ENCODE data around the gene OR5A2.

DNA sequence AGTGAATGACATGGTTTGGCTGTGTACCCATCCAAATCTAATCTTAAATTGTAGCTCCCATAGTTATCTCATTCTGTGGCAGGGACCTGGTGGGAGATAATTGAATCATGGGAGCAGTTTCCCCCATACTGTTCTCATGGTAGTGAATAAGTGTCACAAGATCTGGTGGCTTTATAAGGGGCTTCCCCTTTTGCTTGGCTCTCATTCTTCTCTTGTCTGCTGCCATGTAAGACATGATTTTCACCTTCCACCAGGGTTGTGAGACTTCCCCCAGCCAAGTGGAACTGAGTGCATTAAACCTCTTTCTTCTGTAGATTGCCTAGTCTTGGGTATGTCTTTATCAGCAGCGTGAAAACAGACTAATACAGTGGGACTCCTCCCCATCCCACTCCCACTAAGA, 11.1 kb downstream of the OR5A2 start:
- TF ChIP-seq, protein P1, sequence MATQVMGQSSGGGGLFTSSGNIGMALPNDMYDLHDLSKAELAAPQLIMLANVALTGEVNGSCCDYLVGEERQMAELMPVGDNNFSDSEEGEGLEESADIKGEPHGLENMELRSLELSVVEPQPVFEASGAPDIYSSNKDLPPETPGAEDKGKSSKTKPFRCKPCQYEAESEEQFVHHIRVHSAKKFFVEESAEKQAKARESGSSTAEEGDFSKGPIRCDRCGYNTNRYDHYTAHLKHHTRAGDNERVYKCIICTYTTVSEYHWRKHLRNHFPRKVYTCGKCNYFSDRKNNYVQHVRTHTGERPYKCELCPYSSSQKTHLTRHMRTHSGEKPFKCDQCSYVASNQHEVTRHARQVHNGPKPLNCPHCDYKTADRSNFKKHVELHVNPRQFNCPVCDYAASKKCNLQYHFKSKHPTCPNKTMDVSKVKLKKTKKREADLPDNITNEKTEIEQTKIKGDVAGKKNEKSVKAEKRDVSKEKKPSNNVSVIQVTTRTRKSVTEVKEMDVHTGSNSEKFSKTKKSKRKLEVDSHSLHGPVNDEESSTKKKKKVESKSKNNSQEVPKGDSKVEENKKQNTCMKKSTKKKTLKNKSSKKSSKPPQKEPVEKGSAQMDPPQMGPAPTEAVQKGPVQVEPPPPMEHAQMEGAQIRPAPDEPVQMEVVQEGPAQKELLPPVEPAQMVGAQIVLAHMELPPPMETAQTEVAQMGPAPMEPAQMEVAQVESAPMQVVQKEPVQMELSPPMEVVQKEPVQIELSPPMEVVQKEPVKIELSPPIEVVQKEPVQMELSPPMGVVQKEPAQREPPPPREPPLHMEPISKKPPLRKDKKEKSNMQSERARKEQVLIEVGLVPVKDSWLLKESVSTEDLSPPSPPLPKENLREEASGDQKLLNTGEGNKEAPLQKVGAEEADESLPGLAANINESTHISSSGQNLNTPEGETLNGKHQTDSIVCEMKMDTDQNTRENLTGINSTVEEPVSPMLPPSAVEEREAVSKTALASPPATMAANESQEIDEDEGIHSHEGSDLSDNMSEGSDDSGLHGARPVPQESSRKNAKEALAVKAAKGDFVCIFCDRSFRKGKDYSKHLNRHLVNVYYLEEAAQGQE (IDR thresholded peaks at IDR 0.05; ENCODE audit: unreplicated experiment) = no peak
- TF ChIP-seq, protein P2, sequence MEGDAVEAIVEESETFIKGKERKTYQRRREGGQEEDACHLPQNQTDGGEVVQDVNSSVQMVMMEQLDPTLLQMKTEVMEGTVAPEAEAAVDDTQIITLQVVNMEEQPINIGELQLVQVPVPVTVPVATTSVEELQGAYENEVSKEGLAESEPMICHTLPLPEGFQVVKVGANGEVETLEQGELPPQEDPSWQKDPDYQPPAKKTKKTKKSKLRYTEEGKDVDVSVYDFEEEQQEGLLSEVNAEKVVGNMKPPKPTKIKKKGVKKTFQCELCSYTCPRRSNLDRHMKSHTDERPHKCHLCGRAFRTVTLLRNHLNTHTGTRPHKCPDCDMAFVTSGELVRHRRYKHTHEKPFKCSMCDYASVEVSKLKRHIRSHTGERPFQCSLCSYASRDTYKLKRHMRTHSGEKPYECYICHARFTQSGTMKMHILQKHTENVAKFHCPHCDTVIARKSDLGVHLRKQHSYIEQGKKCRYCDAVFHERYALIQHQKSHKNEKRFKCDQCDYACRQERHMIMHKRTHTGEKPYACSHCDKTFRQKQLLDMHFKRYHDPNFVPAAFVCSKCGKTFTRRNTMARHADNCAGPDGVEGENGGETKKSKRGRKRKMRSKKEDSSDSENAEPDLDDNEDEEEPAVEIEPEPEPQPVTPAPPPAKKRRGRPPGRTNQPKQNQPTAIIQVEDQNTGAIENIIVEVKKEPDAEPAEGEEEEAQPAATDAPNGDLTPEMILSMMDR (conservative IDR thresholded peaks at IDR 0.05; ENCODE audit: low read depth in 2 of 2) = no peak
- TF ChIP-seq CREB1 (CRISPR knock-in tag; IDR thresholded peaks at IDR 0.05; ENCODE audit: low read depth) (no peak), EZH2phosphoT487 (IDR thresholded peaks at IDR 0.05; ENCODE audit: unreplicated experiment) (no peak), NANOG (IDR thresholded peaks at IDR 0.05; ENCODE audit: borderline replicate concordance) (no peak), EZH2 (IDR thresholded peaks at IDR 0.05; ENCODE audit: low read depth, unreplicated experiment) (no peak), POLR2AphosphoS5 (IDR thresholded peaks at IDR 0.05; ENCODE audit: low read depth) (no peak), ZNF331 (CRISPR knock-in tag; IDR thresholded peaks at IDR 0.05; ENCODE audit: low read depth) (no peak), JUNB (IDR thresholded peaks at IDR 0.05; ENCODE audit: unreplicated experiment) (no peak)
- TF ChIP-seq, protein P3, sequence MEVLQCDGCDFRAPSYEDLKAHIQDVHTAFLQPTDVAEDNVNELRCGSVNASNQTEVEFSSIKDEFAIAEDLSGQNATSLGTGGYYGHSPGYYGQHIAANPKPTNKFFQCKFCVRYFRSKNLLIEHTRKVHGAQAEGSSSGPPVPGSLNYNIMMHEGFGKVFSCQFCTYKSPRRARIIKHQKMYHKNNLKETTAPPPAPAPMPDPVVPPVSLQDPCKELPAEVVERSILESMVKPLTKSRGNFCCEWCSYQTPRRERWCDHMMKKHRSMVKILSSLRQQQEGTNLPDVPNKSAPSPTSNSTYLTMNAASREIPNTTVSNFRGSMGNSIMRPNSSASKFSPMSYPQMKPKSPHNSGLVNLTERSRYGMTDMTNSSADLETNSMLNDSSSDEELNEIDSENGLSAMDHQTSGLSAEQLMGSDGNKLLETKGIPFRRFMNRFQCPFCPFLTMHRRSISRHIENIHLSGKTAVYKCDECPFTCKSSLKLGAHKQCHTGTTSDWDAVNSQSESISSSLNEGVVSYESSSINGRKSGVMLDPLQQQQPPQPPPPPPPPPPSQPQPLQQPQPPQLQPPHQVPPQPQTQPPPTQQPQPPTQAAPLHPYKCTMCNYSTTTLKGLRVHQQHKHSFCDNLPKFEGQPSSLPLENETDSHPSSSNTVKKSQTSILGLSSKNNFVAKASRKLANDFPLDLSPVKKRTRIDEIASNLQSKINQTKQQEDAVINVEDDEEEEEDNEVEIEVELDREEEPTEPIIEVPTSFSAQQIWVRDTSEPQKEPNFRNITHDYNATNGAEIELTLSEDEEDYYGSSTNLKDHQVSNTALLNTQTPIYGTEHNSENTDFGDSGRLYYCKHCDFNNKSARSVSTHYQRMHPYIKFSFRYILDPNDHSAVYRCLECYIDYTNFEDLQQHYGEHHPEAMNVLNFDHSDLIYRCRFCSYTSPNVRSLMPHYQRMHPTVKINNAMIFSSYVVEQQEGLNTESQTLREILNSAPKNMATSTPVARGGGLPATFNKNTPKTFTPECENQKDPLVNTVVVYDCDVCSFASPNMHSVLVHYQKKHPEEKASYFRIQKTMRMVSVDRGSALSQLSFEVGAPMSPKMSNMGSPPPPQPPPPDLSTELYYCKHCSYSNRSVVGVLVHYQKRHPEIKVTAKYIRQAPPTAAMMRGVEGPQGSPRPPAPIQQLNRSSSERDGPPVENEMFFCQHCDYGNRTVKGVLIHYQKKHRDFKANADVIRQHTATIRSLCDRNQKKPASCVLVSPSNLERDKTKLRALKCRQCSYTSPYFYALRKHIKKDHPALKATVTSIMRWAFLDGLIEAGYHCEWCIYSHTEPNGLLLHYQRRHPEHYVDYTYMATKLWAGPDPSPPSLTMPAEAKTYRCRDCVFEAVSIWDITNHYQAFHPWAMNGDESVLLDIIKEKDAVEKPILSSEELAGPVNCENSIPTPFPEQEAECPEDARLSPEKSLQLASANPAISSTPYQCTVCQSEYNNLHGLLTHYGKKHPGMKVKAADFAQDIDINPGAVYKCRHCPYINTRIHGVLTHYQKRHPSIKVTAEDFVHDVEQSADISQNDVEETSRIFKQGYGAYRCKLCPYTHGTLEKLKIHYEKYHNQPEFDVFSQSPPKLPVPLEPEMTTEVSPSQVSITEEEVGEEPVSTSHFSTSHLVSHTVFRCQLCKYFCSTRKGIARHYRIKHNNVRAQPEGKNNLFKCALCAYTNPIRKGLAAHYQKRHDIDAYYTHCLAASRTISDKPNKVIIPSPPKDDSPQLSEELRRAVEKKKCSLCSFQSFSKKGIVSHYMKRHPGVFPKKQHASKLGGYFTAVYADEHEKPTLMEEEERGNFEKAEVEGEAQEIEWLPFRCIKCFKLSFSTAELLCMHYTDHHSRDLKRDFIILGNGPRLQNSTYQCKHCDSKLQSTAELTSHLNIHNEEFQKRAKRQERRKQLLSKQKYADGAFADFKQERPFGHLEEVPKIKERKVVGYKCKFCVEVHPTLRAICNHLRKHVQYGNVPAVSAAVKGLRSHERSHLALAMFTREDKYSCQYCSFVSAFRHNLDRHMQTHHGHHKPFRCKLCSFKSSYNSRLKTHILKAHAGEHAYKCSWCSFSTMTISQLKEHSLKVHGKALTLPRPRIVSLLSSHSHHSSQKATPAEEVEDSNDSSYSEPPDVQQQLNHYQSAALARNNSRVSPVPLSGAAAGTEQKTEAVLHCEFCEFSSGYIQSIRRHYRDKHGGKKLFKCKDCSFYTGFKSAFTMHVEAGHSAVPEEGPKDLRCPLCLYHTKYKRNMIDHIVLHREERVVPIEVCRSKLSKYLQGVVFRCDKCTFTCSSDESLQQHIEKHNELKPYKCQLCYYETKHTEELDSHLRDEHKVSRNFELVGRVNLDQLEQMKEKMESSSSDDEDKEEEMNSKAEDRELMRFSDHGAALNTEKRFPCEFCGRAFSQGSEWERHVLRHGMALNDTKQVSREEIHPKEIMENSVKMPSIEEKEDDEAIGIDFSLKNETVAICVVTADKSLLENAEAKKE (CRISPR knock-in tag; IDR thresholded peaks at IDR 0.05) = no peak
- TF ChIP-seq, protein P4, sequence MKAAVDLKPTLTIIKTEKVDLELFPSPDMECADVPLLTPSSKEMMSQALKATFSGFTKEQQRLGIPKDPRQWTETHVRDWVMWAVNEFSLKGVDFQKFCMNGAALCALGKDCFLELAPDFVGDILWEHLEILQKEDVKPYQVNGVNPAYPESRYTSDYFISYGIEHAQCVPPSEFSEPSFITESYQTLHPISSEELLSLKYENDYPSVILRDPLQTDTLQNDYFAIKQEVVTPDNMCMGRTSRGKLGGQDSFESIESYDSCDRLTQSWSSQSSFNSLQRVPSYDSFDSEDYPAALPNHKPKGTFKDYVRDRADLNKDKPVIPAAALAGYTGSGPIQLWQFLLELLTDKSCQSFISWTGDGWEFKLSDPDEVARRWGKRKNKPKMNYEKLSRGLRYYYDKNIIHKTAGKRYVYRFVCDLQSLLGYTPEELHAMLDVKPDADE (IDR thresholded peaks at IDR 0.05) = no peak

Measured in GM23338 (cell line).